GM23338 (cell line): Measurements from ENCODE around the gene PAGR1. TPM values are rescaled to one million over a fixed set of nuclear protein-coding genes. Genes with fewer than 3 reads are reported as not detected.

ENCODE experiments used
- ATAC-seq: fragments of 200-7000 bp; cut with Tn5 transposase; 3 replicates; pipeline ENCODE4 v1.9.1; 2020
- DNase-seq: peaks from one replicate; pipeline ENCODE4 v3.0.0-alpha.2; 2015; ENCODE audit warnings: low spot score
- H2AFZ ChIP-seq: fragments of 200-600 bp; sonication (generic); 2 replicates; pipeline ENCODE4 v1.8.0; 2016; ENCODE audit warnings: antibody characterized with exemption, mild to moderate bottlenecking, moderate library complexity
- H3F3A ChIP-seq: fragments of 200-600 bp; sonication (generic); replicated peaks from 2 replicates; pipeline ENCODE4 v1.8.0; 2017; ENCODE audit warnings: antibody characterized with exemption, mixed run types, low read depth
- H3K27ac ChIP-seq: fragments of 200-600 bp; sonication (generic); 2 replicates; pipeline ENCODE4 v1.6.1; 2016; ENCODE audit warnings: low read depth
- H3K27me3 ChIP-seq: fragments of 200-600 bp; sonication (generic); 2 replicates; pipeline ENCODE4 v1.8.0; 2016; ENCODE audit warnings: mild to moderate bottlenecking, mixed run types, moderate library complexity; ENCODE audit not compliant: insufficient read depth
- H3K36me3 ChIP-seq: fragments of 200-600 bp; sonication (generic); 2 replicates; pipeline ENCODE4 v1.8.0; 2016; ENCODE audit warnings: mild to moderate bottlenecking; ENCODE audit not compliant: insufficient read depth
- H3K4me1 ChIP-seq: fragments of 200-600 bp; sonication (generic); 2 replicates; pipeline ENCODE4 v1.8.0; 2016; ENCODE audit warnings: mild to moderate bottlenecking, moderate library complexity; ENCODE audit not compliant: insufficient read depth
- H3K4me2 ChIP-seq: fragments of 200-600 bp; sonication (generic); 2 replicates; pipeline ENCODE4 v1.7.1; 2017; ENCODE audit warnings: mixed run types
- H3K4me3 ChIP-seq: fragments of 200-600 bp; sonication (generic); 2 replicates; pipeline ENCODE4 v1.6.1; 2016; ENCODE audit warnings: mixed run types
- H3K79me2 ChIP-seq: fragments of 200-600 bp; sonication (generic); replicated peaks from 2 replicates; pipeline ENCODE4 v1.8.0; 2017; ENCODE audit warnings: mild to moderate bottlenecking; ENCODE audit not compliant: insufficient read depth
- H3K9me2 ChIP-seq: fragments of 200-600 bp; sonication (generic); 2 replicates; pipeline ENCODE4 v1.8.0; 2017; ENCODE audit not compliant: insufficient read depth
- H4K20me1 ChIP-seq: fragments of 200-600 bp; sonication (generic); replicated peaks from 2 replicates; pipeline ENCODE4 v1.8.0; 2017; ENCODE audit warnings: mild to moderate bottlenecking; ENCODE audit not compliant: insufficient read depth
- H3K27ac Mint-ChIP-seq: 2 replicates; pipeline ENCODE4 v1.8.0; 2020; ENCODE audit warnings: inconsistent platforms, mild to moderate bottlenecking, moderate library complexity, mixed read lengths
- H3K27me3 Mint-ChIP-seq: 3 replicates; pipeline ENCODE4 v1.8.0; 2022; ENCODE audit warnings: low read depth, mild to moderate bottlenecking, moderate library complexity, mixed read lengths, inconsistent platforms; ENCODE audit not compliant: insufficient read depth, poor library complexity
- H3K36me3 Mint-ChIP-seq: 3 replicates; pipeline ENCODE4 v1.8.0; 2021; ENCODE audit warnings: low read depth, mild to moderate bottlenecking, inconsistent platforms, moderate library complexity, mixed read lengths
- H3K4me1 Mint-ChIP-seq: 3 replicates; pipeline ENCODE4 v1.8.0; 2020; ENCODE audit warnings: mild to moderate bottlenecking, inconsistent platforms, mixed read lengths
- H3K4me3 Mint-ChIP-seq: 3 replicates; pipeline ENCODE4 v1.8.0; 2021; ENCODE audit warnings: moderate library complexity, mild to moderate bottlenecking, inconsistent platforms, mixed read lengths
- H3K9me3 Mint-ChIP-seq: 3 replicates; pipeline ENCODE4 v1.8.0; 2020; ENCODE audit warnings: moderate library complexity, mild to moderate bottlenecking, inconsistent platforms, mixed read lengths
- CTCF ChIP-seq, 2 experiments: fragments of 200-600 bp in 1 of 2; sonication (generic) in 1 of 2; conservative IDR thresholded peaks; 2 replicates each; pipeline versions ENCODE4 v1.5.1 to v1.6.1; 2016 to 2017; ENCODE audit warnings: antibody characterized with exemption in 2 of 2, low read depth in 2 of 2, mild to moderate bottlenecking in 2 of 2, moderate library complexity in 1 of 2
- EZH2 ChIP-seq: fragments of 200-600 bp; sonication (generic); IDR thresholded peaks from one replicate; pipeline ENCODE4 v1.8.0; 2017; ENCODE audit warnings: antibody characterized with exemption, mild to moderate bottlenecking, low read depth; ENCODE audit not compliant: unreplicated experiment
- EZH2phosphoT487 ChIP-seq: fragments of 200-600 bp; sonication (generic); IDR thresholded peaks from one replicate; pipeline ENCODE4 v1.8.1; 2018; ENCODE audit warnings: antibody characterized with exemption; ENCODE audit not compliant: unreplicated experiment
- NANOG ChIP-seq: IDR thresholded peaks from 2 replicates; pipeline ENCODE4 v1.6.1; 2016; ENCODE audit warnings: antibody characterized with exemption, borderline replicate concordance
- ZNF114 ChIP-seq: fragments of 250-450 bp; sonication (Bioruptor Pico); IDR thresholded peaks from 2 replicates; pipeline ENCODE4 v1.5.0; 2020; ENCODE audit warnings: mild to moderate bottlenecking, moderate library complexity
- ZNF462 ChIP-seq: fragments of 250-450 bp; sonication (Bioruptor Pico); IDR thresholded peaks from 2 replicates; pipeline ENCODE4 v1.5.0; 2020; ENCODE audit warnings: mild to moderate bottlenecking, moderate library complexity
- polyA plus RNA-seq: library from polyadenylated mRNA; unstranded; fragments of >200 nt; fragmentation: Nextera tagmentation; extraction: Ambion mirVana; gene quantifications from 2 replicates; pipeline ENCODE4 v1.2.1, GENCODE V29; 2016
- total RNA-seq: library from RNA; depleted of rRNA; stranded (reverse); fragments of >200 nt; shearing (Covaris generic); gene quantifications from 2 replicates; pipeline ENCODE4 v1.2.3, GENCODE V29; 2014
- TF ChIP-seq, protein P1 (sequence below): IDR thresholded peaks from 2 replicates; pipeline ENCODE4 v1.6.1; 2016; ENCODE audit warnings: antibody characterized with exemption
- TF ChIP-seq, protein P2 (sequence below): IDR thresholded peaks from one replicate; pipeline ENCODE4 v1.6.1; 2018; ENCODE audit warnings: antibody characterized with exemption; ENCODE audit not compliant: unreplicated experiment

PAGR1 gene
- total and polyA plus RNA-seq, 2 experiments from 2014 or later, result 67.6 to 78.7 TPM

DNA sequence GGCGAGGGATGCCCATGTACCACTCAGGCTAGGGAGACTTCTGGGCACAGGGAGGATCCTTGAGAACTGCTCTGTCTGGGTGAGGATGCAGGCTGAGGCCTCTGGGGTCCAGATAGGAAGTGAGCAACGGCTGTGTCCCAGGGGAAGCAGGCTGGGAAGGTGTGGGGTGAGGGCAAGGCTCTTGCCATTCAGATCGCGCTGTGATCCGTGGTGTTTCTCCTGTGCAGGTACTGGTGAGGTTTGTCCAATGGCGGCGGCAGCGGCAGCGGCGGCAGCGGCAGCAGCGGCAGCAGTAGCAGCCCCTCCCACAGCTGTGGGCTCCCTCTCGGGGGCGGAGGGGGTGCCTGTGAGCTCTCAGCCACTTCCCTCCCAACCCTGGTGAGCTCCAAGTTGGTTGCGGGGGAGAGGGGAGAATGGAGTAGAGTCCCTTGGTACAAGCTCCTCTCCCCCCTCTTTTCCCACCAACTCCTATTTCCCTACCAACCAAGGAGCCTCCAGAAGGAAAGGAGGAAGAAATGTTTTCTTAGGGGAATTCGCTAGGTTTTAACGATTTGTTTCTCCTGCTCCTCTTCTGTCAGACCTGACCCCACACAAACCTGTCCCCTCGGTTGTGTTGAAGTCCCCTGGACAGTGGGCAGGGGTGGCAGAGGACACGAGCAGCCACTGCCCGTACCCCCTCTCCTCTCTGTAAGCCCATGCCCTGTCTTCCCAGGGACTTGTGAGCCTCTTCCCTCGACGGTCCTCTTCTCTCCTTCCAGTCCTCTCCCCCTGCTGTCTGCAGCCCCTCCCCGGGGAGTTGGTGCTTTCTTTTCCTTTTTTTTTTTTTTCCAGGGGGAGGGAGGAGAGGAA is 5.9 kb upstream of the PAGR1 start (continued):
- TF ChIP-seq, protein P1, sequence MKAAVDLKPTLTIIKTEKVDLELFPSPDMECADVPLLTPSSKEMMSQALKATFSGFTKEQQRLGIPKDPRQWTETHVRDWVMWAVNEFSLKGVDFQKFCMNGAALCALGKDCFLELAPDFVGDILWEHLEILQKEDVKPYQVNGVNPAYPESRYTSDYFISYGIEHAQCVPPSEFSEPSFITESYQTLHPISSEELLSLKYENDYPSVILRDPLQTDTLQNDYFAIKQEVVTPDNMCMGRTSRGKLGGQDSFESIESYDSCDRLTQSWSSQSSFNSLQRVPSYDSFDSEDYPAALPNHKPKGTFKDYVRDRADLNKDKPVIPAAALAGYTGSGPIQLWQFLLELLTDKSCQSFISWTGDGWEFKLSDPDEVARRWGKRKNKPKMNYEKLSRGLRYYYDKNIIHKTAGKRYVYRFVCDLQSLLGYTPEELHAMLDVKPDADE, result no peak
- TF ChIP-seq ZNF462 (CRISPR knock-in tag), result no peak
- no peak for TF ChIP-seq EZH2
- no peak for TF ChIP-seq ZNF114

DNA sequence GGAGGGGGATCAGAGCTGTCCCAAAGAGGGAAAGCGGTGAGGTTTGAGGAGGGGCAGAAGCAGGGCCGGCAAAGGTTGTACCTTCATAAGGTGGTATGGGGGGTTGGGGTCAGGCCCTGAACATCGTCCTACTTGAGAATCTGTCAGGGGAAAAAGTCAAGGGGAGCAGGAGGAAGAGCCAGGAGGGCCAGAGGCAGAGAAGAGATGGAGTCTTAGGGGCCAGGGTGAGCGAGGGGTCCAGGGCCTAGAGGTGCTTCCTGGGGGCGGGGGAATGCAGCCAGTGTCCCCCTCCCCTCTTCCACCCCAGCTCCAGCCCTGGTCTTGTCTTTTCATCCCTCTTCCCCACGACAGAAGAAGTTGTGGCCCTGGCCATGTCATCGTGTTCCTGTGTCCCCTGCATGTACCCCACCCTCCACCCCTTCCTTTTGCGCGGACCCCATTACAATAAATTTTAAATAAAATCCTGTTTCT is 5.2 kb upstream of the PAGR1 start:
- H3K9me2 ChIP-seq, result no peaks in the 10 kb centered on the region
- peaks cover 4% of the 10 kb centered on the region for H3K9me3 Mint-ChIP-seq
- no peaks in the 10 kb centered on the region for H3K27me3 ChIP-seq
- peak overlapping the region; percentile 97 for H3K4me2 ChIP-seq
- peaks cover 31% of the 10 kb centered on the region for H3K36me3 Mint-ChIP-seq
- ATAC-seq (no peak), DNase-seq (peak; percentile 47)
- H3K79me2 ChIP-seq, result peaks cover 28% of the 10 kb centered on the region
- no peak overlapping the region for H2AFZ ChIP-seq
- peak overlapping the region; percentile 100; the same call in 1 of the 2 replicates for H3K4me3 ChIP-seq
- H3K27me3 Mint-ChIP-seq, result peaks cover 46% of the 10 kb centered on the region
- H4K20me1 ChIP-seq, result peaks cover 13% of the 10 kb centered on the region; the same call in 1 of the 2 replicates
- peaks cover 53% of the 10 kb centered on the region for H3K4me1 Mint-ChIP-seq
- peaks cover 9% of the 10 kb centered on the region; the same call in 1 of the 2 replicates for H3K36me3 ChIP-seq
- peak overlapping the region; percentile 75 for H3K27ac Mint-ChIP-seq
- peaks cover 33% of the 10 kb centered on the region for H3F3A ChIP-seq
- H3K27ac ChIP-seq, result peak overlapping the region; percentile 88
- H3K4me3 Mint-ChIP-seq, result peak overlapping the region; percentile 86
- H3K4me1 ChIP-seq, result peaks cover 57% of the 10 kb centered on the region
- TF ChIP-seq, protein P2, sequence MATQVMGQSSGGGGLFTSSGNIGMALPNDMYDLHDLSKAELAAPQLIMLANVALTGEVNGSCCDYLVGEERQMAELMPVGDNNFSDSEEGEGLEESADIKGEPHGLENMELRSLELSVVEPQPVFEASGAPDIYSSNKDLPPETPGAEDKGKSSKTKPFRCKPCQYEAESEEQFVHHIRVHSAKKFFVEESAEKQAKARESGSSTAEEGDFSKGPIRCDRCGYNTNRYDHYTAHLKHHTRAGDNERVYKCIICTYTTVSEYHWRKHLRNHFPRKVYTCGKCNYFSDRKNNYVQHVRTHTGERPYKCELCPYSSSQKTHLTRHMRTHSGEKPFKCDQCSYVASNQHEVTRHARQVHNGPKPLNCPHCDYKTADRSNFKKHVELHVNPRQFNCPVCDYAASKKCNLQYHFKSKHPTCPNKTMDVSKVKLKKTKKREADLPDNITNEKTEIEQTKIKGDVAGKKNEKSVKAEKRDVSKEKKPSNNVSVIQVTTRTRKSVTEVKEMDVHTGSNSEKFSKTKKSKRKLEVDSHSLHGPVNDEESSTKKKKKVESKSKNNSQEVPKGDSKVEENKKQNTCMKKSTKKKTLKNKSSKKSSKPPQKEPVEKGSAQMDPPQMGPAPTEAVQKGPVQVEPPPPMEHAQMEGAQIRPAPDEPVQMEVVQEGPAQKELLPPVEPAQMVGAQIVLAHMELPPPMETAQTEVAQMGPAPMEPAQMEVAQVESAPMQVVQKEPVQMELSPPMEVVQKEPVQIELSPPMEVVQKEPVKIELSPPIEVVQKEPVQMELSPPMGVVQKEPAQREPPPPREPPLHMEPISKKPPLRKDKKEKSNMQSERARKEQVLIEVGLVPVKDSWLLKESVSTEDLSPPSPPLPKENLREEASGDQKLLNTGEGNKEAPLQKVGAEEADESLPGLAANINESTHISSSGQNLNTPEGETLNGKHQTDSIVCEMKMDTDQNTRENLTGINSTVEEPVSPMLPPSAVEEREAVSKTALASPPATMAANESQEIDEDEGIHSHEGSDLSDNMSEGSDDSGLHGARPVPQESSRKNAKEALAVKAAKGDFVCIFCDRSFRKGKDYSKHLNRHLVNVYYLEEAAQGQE, result no peak
- TF ChIP-seq CTCF (conservative IDR thresholded peaks at IDR 0.05; ENCODE audit: low read depth in 2 of 2) (no peak), ZNF114 (no peak), EZH2phosphoT487 (no peak), NANOG (no peak), EZH2 (no peak)
- TF ChIP-seq, protein P1, result no peak
